Ishikawa (cell line): ENCODE measurements around the gene LINC01488.

ENCODE experiments used
- CEBPB ChIP-seq: IDR thresholded peaks from 2 replicates; pipeline ENCODE4 v1.6.1; 2012
- CREB1 ChIP-seq: IDR thresholded peaks from 2 replicates; pipeline ENCODE4 v1.6.1; 2012; ENCODE audit warnings: low read depth
- EGR1 ChIP-seq: IDR thresholded peaks from 2 replicates; pipeline ENCODE4 v1.6.1; 2012
- EP300 ChIP-seq: IDR thresholded peaks from 2 replicates; pipeline ENCODE4 v1.6.1; 2012; ENCODE audit warnings: borderline replicate concordance
- FOXM1 ChIP-seq: IDR thresholded peaks from 2 replicates; pipeline ENCODE4 v1.6.1; 2012; ENCODE audit warnings: low read depth, borderline replicate concordance
- NFIC ChIP-seq: IDR thresholded peaks from 2 replicates; pipeline ENCODE4 v1.6.1; 2012
- RAD21 ChIP-seq: IDR thresholded peaks from 2 replicates; pipeline ENCODE4 v1.6.1; 2012; ENCODE audit warnings: low read depth
- TAF1 ChIP-seq: IDR thresholded peaks from 2 replicates; pipeline ENCODE4 v1.6.1; 2012; ENCODE audit warnings: low read depth, mild to moderate bottlenecking
- TCF12 ChIP-seq: IDR thresholded peaks from 2 replicates; pipeline ENCODE4 v1.6.1; 2012; ENCODE audit warnings: low read depth
- TEAD4 ChIP-seq: IDR thresholded peaks from 2 replicates; pipeline ENCODE4 v1.6.1; 2012
- YY1 ChIP-seq: IDR thresholded peaks from 2 replicates; pipeline ENCODE4 v1.6.1; 2012; ENCODE audit warnings: low read depth
- ZBTB7A ChIP-seq: IDR thresholded peaks from 2 replicates; pipeline ENCODE4 v1.6.1; 2012; ENCODE audit warnings: low read depth
- TF ChIP-seq, protein P1 (sequence below): IDR thresholded peaks from 2 replicates; pipeline ENCODE4 v1.6.1; 2012
- TF ChIP-seq, protein P2 (sequence below): IDR thresholded peaks from 2 replicates; pipeline ENCODE4 v1.6.1; 2012; ENCODE audit warnings: low read depth, mild to moderate bottlenecking
- TF ChIP-seq, protein P3 (sequence below): IDR thresholded peaks from 2 replicates; pipeline ENCODE4 v1.6.1; 2012

LINC01488 gene

DNA sequence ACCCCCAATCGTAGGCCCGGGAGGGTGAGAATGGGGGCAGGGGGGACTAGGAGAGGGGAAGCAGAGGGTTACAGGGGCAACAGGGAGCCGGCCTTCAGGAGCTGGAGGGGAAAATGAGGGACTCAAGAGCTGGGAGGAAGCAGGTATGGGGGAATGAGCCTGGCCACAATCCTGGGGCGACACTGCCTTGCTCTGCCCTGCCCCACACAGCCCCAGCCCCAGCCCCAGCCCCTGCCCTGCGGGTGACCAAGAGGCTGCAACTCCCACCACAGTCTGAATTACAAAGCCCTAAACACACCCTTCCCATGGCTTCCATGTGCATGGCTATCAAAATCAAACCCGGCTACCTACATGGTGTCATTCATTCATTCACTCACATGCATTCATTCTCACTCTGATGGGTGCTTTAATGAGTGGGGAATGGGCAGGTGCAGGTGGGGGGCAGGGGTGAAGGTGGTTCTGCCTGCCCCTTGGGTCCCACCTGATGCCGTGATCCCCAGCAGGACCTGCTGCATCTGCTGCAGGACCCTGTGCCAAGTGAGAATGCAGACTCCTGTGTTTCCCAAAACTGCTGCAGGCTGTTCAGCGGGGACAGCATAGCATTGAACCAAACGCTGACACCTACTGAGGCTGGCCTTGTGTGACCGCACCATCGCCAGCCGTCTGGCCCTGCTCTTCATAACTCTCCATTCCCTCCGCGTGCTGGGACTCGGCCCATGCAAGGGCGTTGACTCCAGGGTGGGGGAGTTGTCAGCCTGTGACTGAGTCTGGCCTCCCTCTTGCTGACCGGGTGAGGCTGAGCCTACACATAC, 9.5 kb upstream of the LINC01488 start:
- TF ChIP-seq RAD21, result no peak
- TF ChIP-seq, protein P1, sequence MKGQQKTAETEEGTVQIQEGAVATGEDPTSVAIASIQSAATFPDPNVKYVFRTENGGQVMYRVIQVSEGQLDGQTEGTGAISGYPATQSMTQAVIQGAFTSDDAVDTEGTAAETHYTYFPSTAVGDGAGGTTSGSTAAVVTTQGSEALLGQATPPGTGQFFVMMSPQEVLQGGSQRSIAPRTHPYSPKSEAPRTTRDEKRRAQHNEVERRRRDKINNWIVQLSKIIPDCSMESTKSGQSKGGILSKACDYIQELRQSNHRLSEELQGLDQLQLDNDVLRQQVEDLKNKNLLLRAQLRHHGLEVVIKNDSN, result no peak
- TF ChIP-seq EGR1, result no peak
- TF ChIP-seq FOXM1, result no peak
- TF ChIP-seq, protein P2, sequence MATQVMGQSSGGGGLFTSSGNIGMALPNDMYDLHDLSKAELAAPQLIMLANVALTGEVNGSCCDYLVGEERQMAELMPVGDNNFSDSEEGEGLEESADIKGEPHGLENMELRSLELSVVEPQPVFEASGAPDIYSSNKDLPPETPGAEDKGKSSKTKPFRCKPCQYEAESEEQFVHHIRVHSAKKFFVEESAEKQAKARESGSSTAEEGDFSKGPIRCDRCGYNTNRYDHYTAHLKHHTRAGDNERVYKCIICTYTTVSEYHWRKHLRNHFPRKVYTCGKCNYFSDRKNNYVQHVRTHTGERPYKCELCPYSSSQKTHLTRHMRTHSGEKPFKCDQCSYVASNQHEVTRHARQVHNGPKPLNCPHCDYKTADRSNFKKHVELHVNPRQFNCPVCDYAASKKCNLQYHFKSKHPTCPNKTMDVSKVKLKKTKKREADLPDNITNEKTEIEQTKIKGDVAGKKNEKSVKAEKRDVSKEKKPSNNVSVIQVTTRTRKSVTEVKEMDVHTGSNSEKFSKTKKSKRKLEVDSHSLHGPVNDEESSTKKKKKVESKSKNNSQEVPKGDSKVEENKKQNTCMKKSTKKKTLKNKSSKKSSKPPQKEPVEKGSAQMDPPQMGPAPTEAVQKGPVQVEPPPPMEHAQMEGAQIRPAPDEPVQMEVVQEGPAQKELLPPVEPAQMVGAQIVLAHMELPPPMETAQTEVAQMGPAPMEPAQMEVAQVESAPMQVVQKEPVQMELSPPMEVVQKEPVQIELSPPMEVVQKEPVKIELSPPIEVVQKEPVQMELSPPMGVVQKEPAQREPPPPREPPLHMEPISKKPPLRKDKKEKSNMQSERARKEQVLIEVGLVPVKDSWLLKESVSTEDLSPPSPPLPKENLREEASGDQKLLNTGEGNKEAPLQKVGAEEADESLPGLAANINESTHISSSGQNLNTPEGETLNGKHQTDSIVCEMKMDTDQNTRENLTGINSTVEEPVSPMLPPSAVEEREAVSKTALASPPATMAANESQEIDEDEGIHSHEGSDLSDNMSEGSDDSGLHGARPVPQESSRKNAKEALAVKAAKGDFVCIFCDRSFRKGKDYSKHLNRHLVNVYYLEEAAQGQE, result no peak
- TF ChIP-seq ZBTB7A, result no peak
- TF ChIP-seq YY1, result no peak
- no peak for TF ChIP-seq CREB1
- no peak for TF ChIP-seq TAF1
- no peak for TF ChIP-seq CEBPB

DNA sequence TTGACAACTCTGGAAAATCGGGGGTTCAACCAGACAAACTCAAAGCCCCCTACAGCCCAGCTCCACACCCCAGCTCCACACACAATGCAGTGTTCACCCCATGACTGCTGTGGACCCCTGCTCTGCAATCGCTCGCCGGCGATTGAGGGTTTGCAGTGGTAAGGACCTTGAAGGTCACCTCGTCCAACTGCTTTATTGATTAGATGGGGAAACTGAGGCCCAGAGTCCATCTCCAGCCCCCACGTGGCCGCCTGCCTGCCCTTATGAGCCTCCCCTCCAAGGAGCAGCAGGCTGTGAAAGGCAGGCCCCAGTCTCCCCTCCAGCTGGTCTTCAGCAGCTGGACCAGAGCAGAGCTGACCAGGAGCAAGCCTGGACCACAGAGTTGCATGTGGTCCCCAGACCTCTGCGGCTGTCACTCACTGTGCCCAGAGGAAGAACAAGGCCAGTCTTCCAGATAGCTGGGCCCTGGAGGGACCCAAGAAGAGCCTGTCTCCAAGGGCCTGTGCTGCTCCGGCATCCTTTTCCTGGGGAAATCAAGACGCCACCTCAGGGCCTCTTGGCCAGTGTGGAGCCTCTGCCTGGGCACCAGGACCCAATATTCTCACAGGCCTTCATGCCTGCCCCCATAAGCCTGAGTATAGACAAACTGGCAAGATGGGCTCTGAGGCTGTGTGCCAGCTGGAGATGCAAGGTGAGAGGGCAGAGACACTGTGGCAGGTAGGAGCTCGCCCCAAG, 8.8 kb upstream of the LINC01488 start:
- TF ChIP-seq, protein P1, result no peak
- TF ChIP-seq EP300 (no peak), CREB1 (no peak), YY1 (no peak), ZBTB7A (no peak), TCF12 (no peak), TAF1 (no peak), FOXM1 (no peak), CEBPB (no peak), EGR1 (no peak), RAD21 (no peak), TEAD4 (no peak), NFIC (no peak)
- TF ChIP-seq, protein P3, sequence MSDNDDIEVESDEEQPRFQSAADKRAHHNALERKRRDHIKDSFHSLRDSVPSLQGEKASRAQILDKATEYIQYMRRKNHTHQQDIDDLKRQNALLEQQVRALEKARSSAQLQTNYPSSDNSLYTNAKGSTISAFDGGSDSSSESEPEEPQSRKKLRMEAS, result no peak
- TF ChIP-seq, protein P2, result no peak

DNA sequence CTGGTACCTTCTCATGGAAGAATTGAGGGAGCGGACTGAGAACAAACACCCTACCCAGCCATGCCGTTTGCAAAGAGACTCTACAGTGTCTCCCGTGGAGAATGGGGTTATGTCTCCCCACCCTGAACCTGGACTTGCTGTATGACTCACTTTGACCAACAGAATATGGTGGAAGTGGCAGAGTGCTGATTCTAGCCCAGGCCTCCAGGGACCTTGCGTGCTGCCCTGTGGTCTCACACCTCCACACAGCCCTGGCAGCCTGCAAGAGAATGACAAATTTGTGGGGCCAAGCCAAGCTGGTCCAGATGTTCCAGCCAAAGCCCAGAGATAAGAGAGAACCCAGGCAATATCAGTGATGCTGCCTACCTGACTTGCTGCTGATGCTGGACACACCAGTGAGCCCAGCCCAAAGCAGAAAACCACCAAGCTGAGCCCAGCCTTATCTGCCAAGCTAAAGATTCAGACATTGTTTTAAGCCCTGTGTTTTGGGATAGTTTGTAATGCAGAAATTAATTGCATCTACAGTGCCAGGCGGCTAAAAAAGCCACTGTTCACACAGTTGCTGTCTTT, 8.1 kb upstream of the LINC01488 start:
- no peak for TF ChIP-seq CEBPB
- no peak for TF ChIP-seq EP300
- TF ChIP-seq NFIC, result no peak
- no peak for TF ChIP-seq TEAD4
- no peak for TF ChIP-seq CREB1
- TF ChIP-seq, protein P2, result no peak
- no peak for TF ChIP-seq TCF12
- TF ChIP-seq, protein P3, result no peak
- TF ChIP-seq, protein P1, result no peak
- no peak for TF ChIP-seq RAD21
- TF ChIP-seq TAF1, result no peak
- TF ChIP-seq EGR1, result no peak
- no peak for TF ChIP-seq ZBTB7A
- TF ChIP-seq YY1, result no peak
- no peak for TF ChIP-seq FOXM1
